Right lobe of liver (tissue), 6 donors: ENCODE results near the gene FOXP1. TPM values are rescaled to one million over a fixed set of nuclear protein-coding genes. Genes with fewer than 3 reads are reported as not detected.
A peak's percentile ranks its signal among the peaks of the same experiment; 100 is the strongest.

Experiments
- ATAC-seq, 4 donors: fragments of 200-7000 bp; cut with Tn5 transposase; one replicate each; pipeline ENCODE4 v1.9.1; 2020; ENCODE audit warnings: mild to moderate bottlenecking in 4 of 4, moderate library complexity in 4 of 4
- DNase-seq, 3 donors: peaks; one replicate each; pipeline ENCODE4 v3.0.0-alpha.2; 2020
- H3K27ac ChIP-seq, 3 donors: fragments of 200-600 bp; one replicate each; pipeline ENCODE4 v1.8.0; 2022
- H3K27me3 ChIP-seq, 2 donors: fragments of 200-600 bp; one replicate each; pipeline ENCODE4 v1.8.0; 2022
- H3K36me3 ChIP-seq, 4 donors: fragments of 200-600 bp; sonication (generic) in 1 of 4; one replicate each; pipeline versions ENCODE4 v1.5.1 to v1.8.0; 2017 to 2022; ENCODE audit warnings: control low read depth in 1 of 4
- H3K4me1 ChIP-seq, 4 donors: fragments of 200-600 bp; sonication (generic) in 1 of 4; one replicate each; pipeline versions ENCODE4 v1.5.1 to v1.8.0; 2017 to 2022; ENCODE audit warnings: control low read depth in 1 of 4
- H3K4me3 ChIP-seq, 3 donors: fragments of 200-600 bp; one replicate each; pipeline ENCODE4 v1.8.0; 2022
- H3K9me3 ChIP-seq, 4 donors: fragments of 200-600 bp; sonication (generic) in 1 of 4; one replicate each; pipeline versions ENCODE4 v1.5.1 to v1.8.0; 2017 to 2022; ENCODE audit warnings: control low read depth in 1 of 4
- CTCF ChIP-seq, 4 donors: fragments of 200-600 bp in 3 of 4; fragments of 450-650 bp in 1 of 4; IDR thresholded peaks; one replicate each; pipeline versions ENCODE4 v1.5.1 to v1.8.0; 2016 to 2022; ENCODE audit warnings: antibody characterized with exemption in 4 of 4, mild to moderate bottlenecking in 2 of 4
- POLR2A ChIP-seq: fragments of 450-650 bp; IDR thresholded peaks from one replicate; pipeline ENCODE4 v1.6.1; 2017; ENCODE audit warnings: antibody characterized with exemption, mild to moderate bottlenecking
- WGBS: methylation state at CpG from one replicate; pipeline ENCODE4 v1.1.6; 2018; ENCODE audit warnings: low coverage, low lambda C conversion rate; ENCODE audit not compliant: insufficient coverage; ENCODE audit errors: missing lambda C conversion rate; 5-methylcytosine and 5-hydroxymethylcytosine counted together
- intact Hi-C, 2 donors: fragments of 100-400 bp; cut with DNase I; formaldehyde crosslinking; loops; one replicate each; pipeline versions ENCODE4 v1.11.2 to v1.14.1; 2022
- total RNA-seq, 6 experiments: library from RNA; depleted of rRNA in 2 of 6; stranded (reverse); fragments of >200 nt in 2 of 6; fragmentation: NEBNext Ultra II Directional in 3 of 6; extraction: Animal tissue kit (Norgen Biotek cat#: 25700) in 3 of 6; gene quantifications; one replicate each; pipeline versions ENCODE4 v1.1.0 to v1.2.4, GENCODE V29; 2016 to 2023
- donor health status: DM: no; HTN: yes; CAD: no.
- donor health status: DM: no; HTN: no; CAD: no.
- donor health status: DM: no; HTN: no; CAD: no.
- donor health status: DM: no; HTN: yes; CAD: no.
- donor health status: DM: no; HTN: yes; CAD: no.

The FOXP1 gene
- total RNA-seq, 6 experiments from 2014 or later = 26.7 to 47.7 (median 35.2) TPM

- no peak overlapping the region for H3K4me3 ChIP-seq
- intact Hi-C loops = no loop called here
- no peaks in the 10 kb centered on the region for H3K36me3 ChIP-seq
- WGBS = 48% methylated on average over 8 of the region's 9 CpGs
- no peaks in the 10 kb centered on the region for H3K27me3 ChIP-seq
- no peak for DNase-seq
- H3K4me1 ChIP-seq = peaks cover 0 to 6% (median under 1%) of the 10 kb centered on the region in 4 donors
- no peak for ATAC-seq
- no peak overlapping the region for H3K27ac ChIP-seq
- no peaks in the 10 kb centered on the region for H3K9me3 ChIP-seq
- TF ChIP-seq POLR2A = no peak
- no peak for TF ChIP-seq CTCF (IDR thresholded peaks at IDR 0.05)
Observed at GRCh38 chr3:71433631-71434030, 149.9 kb downstream of the FOXP1 start.

DNA sequence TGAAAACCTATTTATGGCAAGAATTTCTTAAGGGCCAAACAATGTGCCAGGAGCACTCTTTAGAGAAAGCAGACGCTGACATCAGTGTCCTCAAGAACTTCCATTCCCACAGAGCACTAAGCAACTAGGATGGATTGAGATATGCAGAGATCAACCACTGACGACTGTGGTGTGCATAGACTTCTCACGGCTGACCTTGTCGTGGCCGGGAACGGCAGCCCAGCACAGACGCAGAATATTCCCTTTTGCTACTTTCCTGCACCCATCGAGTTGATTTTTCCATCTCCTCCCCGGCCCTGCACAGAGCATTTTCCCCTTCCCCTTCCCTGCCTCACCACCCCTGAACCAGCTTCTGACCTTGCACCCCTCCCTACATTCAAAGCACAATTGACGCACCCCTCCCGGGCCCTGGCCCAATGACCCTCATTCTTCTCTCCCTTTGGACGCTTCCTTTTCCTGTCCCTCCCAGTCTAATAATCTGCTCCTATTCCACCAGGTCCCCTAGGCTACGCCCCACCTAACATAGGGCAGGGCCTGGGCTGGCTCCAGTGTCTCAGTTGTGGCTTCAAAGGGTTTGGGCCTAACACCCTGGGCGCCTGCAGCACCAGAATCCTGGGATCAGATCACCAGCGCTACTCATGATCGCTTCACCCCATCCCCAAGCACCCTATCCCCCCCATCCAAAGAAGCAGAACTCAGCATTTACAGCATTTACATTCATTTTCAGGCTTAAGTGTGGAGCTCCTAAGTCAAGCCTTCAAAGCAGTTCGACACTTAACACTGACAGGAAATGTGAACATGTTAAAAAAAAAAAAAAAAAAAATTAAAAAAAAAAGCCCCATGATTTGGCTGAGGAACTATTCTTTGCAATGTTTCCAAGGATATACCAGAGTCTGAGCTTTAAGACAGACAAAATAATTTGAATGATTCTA, 151.2 kb downstream of the FOXP1 start:
- Histone ChIP-seq H3K36me3 (no peaks in the 10 kb centered on the region), H3K27ac (no peak overlapping the region), H3K27me3 (no peaks in the 10 kb centered on the region), H3K4me3 (no peak overlapping the region), H3K9me3 (no peaks in the 10 kb centered on the region), H3K4me1 (peaks cover 0 to 13% (median 4%) of the 10 kb centered on the region in 4 donors)
- intact Hi-C loops = no loop called here
- peak in 1 of 4 donors; percentile 21 for ATAC-seq
- TF ChIP-seq CTCF (IDR thresholded peaks at IDR 0.05) (no peak), POLR2A (no peak)
- 76% methylated on average over 10 of the region's 17 CpGs for WGBS
- DNase-seq = no peak

DNA sequence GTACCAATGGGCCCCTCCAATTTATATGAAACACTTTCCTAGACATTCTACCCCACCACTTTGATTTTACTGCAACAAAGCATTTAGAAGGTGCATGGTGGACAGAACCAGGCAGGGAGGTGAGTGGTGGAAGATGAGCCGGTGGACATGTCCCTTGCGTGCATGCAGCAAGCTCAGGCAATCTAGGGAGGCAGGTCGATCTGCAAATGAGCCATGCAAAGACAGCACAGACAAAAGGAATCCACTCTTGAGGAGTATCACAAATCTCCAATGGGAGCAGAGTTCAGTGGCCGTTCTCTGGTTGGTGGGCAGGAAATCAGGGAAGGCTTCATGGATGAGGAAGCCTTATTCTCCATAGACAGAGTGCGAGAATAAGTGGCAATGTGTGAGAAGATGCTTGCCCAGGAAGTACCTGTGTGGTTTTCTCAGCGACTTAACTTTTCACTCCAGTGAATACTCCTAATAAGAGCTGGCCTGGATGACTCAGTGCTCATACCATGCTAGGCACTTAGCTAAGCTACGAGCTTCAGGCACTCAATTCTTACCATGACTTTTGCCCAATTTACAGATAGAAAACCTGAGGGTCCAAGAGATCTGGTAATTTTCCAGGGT, 152.5 kb downstream of the FOXP1 start:
- Histone ChIP-seq H3K4me3 (no peak overlapping the region), H3K27me3 (no peaks in the 10 kb centered on the region), H3K36me3 (no peaks in the 10 kb centered on the region), H3K9me3 (no peaks in the 10 kb centered on the region), H3K4me1 (peaks cover 0 to 13% (median 4%) of the 10 kb centered on the region in 4 donors), H3K27ac (no peak overlapping the region)
- WGBS = 72% methylated on average over 3 of the region's 7 CpGs
- TF ChIP-seq POLR2A (no peak), CTCF (IDR thresholded peaks at IDR 0.05) (no peak)
- ATAC-seq (no peak), DNase-seq (no peak)
- intact Hi-C loops = no loop called here

DNA sequence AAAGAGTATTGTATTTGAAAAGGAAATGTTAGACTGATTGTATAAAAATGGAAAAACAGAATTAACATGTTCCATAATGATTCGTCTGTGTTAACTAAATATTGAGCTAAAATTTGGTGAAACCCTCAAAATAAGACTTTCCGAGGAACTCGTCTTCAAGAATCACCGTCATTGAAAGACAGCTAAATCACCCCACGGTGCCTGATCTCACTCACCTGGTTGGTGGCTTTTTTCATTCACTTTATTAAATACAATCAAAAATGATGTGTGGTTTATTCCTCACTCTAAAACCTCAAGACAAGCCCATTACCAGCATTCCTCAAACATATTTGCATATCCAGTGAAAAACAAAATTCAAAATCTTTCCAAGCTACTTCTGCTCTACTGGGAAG, 153.9 kb downstream of the FOXP1 start:
- Histone ChIP-seq H3K9me3 (no peaks in the 10 kb centered on the region), H3K4me1 (peaks cover 0 to 13% (median 4%) of the 10 kb centered on the region in 4 donors), H3K36me3 (no peaks in the 10 kb centered on the region), H3K27me3 (no peaks in the 10 kb centered on the region), H3K27ac (peak overlapping the region in 1 of 3 donors; percentile 65), H3K4me3 (no peak overlapping the region)
- no peak for TF ChIP-seq POLR2A
- no peak for TF ChIP-seq CTCF (IDR thresholded peaks at IDR 0.05)
- ATAC-seq (no peak), DNase-seq (no peak)
- 79% methylated on average over 5 of the region's 5 CpGs for WGBS
- intact Hi-C loops = no loop called here
